Suppressor macrophage (primary cell): Measurements from ENCODE around the gene CPT1B.
A peak's percentile ranks its signal among the peaks of the same experiment; 100 is the strongest.
"Not testable (repeated sequence)": the region's sequence is repeated elsewhere in the genome, so short reads cannot be mapped to it uniquely, and the experiment has no call there.

Source experiments
- DNase-seq, 4 experiments: peaks; one replicate each; pipeline ENCODE4 v3.0.0-alpha.2; 2020 to 2022

The CPT1B gene

DNA sequence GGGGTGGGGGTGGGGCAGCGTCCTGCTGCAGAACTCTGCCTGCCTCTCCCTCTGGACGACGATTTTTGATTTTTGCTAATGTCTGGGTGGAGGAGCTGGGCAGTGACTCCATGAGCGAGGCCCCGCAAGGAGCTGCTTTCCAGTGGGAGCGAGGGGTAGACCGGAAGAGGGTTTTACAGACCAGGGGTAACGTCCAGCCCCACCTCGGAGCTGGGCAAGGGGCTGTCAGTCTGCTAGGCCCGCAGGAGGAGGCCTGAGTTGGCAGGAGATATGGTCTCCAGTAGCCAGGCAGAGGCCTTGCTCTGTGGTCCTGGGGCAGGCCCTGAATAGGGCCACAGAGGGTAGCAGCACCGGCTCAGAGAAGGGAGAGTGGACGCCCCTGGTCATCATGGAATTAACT, 31.4 kb upstream of the CPT1B start:
- DNase-seq: no peak

DNA sequence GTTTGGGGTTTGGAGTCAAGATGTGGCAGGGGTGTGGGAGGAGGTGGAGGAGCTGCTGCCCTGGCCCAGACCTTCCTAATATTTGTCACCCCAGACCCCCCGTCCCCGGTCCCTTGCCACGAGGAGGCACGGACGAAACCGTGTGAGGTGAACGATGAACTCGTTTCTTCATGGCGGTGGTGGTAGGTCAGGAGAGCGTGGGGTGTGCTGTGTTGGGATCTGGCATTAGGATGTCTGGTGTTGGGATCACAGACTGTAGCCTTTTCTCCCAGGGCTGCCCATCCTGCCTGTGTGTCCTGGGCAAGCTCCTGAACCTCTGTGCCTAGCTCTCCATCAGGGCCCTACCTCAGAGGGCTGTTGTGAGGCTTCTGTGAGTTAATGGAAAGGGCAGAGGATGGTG, 30.8 kb upstream of the CPT1B start:
- DNase-seq: no peak

DNA sequence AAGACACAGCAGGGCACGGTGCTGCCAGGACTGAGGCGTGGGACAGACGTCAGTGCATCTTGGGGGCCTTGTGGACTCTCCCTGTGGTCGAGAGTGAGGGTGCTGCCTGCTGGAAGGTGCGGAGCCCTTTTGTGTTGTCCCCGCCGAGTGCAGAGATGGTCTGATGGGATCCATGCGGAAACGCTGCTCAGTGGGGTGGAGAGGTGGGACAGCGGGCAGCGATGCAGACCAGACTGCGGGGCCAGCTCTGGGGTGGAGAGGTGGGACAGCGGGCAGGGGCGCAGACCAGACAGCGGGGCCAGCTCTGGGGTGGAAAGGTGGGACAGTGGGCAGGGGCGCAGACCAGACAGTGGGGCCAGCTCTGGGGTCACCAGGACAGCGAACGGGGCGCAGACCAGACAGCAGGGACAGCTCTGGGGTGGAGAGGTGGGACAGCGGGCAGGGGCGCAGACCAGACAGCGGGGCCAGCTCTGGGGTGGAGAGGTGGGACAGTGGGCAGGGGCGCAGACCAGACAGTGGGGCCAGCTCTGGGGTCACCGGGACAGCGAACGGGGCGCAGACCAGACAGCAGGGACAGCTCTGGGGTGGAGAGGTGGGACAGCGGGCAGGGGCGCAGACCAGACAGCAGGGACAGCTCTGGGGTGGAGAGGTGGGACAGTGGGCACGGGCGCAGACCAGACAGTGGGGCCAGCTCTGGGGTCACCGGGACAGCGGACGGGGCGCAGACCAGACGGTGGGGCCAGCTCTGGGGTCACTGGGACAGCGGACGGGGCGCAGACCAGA, 30.0 kb upstream of the CPT1B start:
- DNase-seq: not testable (repeated sequence)

DNA sequence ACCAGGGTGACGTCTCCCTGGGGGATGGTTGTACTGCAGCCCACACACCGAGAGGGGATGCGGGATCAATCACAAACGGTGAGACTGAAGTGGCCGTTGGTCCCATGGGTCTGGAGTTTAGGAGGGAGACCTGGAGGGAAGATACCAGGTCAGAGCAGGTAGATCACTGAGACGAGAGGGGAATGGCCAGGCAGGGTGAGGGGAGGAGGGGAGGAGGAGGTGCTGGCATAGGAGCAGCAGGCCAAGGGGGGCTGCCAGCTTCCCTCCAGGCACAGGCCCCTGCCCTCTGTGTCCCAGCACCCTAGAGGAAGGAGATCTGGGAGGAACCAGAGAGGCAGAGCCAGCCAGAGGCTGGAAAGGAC, 29.4 kb upstream of the CPT1B start:
- DNase-seq: no peak

DNA sequence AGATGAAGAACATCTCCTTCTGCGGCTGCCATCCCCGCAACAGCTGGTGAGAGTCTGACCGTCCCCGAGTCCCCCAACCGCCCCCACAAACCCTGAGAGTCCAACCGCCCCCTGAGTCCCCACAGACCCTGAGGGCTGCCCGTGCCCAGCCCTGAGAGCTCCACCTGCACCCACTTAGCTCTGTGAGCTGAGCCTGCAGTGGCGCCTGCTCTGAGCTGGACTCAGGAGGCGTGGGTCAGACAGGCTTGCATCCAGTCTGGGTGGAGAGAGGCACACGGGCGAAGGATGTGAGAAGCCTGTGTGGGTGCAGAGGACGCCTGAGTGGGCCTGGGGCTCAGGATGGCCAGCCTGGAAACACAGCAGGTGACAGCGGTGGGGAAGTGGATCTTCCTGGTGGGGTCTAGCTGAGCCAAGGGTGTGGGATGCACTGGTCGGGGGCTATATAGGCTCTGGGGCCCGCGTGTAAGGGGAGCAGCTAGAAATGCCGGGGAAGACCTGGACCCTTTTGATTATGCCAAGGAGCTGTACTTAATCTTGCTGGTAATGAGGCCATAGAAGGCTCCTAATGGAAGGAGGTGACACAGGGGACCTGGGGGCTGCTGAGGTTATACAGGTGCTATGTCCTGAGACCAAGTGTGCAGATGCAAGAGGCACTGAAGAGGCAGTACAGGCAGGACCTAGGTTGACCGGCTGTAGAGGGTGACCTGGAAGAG, 28.9 kb upstream of the CPT1B start:
- DNase-seq: no peak

DNA sequence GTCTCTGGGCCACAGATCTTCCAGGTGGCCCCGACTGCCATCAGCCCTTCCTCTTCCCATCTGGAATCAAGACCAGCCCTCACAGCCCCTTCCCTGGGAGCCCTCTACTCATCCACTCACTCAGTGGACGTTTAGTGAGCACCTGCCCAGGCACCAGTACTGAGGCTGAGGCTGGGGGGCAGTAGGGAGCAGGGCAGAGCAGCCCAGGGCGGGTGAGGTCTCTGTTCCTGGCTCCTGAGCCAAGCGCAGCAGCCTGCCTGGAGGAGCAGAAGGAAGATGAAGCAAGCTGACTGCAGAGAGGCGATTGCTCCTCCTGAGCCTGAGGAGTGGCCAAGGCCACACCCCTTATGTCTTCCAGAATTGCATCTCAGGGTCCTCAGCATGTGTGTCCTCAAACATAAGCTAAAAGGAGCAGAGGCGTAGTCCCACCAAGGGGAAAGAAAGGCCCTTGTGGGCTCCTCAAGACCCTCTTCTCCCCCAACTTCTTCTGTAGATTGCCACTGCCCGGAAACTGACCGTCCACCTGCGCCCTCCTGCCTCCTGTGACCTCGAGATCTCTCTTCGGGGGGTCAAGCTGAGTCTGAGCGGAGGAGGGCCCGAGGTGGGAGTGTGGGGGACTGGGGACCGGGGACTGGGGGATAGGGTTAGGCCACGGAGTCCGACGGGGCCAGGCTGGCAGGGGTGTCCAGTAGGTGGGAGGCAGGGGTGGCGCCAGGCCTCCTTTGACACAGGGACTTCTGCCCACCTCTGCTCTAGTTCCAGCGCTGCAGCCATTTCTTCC, 28.1 kb upstream of the CPT1B start:
- no peak for DNase-seq

DNA sequence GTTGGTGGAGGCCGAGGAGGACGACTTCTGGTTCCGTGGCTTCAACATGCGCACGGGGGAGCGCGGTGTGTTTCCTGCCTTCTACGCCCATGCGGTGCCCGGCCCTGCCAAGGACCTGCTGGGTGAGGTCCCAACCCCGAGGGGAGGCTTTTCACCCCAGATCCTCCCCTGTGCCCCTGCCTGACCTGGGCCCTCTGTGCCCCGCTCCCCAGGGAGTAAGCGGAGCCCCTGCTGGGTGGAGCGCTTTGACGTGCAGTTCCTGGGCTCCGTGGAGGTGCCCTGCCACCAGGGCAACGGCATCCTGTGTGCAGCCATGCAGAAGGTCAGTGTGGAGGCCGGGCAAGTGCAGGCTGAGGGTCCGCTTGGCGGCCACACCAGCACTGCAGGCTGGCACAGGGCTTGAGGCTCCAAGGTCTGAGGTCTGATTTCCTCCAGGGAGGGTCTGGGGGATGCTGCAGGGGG, 27.4 kb upstream of the CPT1B start:
- DNase-seq: no peak

DNA sequence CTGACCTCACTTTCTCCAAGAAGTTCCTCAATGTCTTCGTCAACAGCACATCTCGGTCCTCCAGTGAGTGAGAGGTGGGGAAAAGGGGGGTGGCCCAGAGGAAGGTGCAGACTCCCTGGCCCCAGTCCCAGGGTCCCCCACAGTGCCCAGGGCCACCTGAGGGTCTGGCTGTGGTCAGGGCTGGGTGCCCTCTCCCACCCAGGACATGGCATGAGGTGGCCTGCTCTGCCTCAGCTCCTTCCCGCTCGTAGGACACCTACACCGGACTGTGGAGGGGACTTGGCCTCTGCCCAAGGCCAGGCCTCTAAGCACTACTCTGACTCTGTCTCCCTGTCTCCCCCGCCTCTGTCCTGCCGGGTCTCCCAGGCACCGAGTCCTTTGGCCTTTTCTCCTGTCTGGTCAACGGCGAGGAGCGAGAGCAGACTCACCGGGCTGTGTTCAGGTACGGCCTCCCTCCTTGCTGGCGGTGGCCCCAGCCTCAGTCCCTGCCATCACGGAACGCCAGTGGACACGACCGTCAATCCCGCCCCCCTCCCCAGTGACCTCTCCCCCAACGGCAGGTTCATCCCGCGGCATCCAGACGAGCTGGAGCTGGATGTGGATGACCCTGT, 26.9 kb upstream of the CPT1B start:
- no peak for DNase-seq

DNA sequence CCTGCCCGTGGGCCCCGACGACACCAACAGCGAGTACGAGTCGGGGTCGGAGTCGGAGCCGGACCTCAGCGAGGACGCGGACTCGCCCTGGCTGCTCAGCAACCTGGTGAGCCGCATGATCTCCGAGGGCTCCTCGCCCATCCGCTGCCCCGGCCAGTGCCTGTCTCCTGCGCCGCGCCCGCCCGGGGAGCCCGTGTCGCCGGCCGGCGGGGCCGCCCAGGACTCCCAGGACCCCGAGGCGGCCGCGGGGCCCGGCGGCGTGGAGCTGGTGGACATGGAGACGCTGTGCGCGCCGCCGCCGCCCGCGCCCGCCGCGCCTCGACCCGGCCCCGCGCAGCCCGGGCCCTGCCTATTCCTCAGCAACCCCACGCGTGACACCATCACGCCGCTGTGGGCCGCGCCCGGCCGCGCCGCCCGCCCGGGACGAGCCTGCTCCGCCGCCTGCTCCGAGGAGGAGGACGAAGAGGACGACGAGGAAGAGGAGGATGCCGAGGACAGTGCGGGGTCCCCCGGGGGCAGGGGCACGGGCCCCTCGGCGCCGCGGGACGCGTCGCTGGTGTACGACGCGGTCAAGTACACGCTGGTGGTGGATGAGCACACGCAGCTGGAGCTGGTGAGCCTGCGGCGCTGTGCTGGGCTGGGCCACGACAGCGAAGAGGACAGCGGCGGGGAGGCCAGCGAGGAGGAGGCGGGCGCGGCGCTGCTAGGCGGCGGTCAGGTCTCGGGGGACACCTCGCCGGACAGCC, 26.2 kb upstream of the CPT1B start:
- DNase-seq: no peak

DNA sequence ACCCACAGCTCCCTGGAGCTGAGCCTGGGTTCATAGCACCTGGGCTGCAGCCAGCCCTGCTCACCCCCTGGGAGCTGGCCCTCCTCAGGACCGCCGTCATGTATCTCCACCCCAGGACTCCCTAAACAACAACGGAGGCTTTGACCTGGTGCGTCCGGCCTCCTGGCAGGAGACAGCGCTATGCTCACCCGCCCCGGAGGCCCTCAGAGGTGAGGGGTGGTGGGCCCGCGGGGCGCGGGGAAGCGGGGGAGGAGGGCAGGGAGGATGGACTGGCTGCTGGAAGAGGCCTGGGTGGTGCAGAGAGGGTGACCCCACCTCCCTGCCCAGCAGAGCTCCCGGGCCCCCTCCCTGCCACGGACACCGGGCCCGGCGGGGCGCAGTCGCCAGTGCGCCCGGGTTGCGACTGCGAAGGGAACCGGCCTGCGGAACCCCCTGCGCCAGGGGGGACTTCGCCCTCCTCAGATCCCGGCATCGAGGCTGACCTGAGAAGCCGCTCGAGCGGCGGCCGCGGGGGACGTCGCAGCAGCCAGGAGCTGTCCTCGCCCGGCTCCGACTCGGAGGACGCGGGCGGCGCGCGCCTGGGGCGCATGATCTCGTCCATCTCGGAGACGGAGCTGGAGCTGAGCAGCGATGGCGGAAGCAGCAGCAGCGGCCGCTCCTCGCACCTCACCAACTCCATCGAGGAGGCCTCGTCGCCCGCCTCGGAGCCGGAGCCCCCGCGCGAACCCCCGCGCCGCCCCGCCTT, 25.5 kb upstream of the CPT1B start:
- DNase-seq: peak in 1 of 4 experiments; percentile 44

DNA sequence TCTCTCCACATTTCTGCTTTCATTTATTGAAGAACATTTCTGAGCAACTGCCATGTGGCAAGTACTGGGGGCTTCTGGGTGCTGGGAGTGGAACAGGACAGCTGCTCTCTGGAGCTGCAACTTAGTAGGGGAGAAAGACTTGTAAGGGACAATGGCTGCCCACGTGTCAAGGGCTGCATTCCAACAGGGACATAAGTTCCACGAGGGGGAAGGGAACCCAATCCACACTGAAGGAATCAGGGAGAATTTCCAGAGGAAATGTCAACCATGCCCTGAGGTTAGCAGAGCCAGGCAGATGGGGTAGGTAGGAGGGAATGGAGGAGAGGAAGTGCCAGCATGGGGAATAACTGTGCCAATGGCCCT, 24.1 kb upstream of the CPT1B start:
- DNase-seq: no peak

DNA sequence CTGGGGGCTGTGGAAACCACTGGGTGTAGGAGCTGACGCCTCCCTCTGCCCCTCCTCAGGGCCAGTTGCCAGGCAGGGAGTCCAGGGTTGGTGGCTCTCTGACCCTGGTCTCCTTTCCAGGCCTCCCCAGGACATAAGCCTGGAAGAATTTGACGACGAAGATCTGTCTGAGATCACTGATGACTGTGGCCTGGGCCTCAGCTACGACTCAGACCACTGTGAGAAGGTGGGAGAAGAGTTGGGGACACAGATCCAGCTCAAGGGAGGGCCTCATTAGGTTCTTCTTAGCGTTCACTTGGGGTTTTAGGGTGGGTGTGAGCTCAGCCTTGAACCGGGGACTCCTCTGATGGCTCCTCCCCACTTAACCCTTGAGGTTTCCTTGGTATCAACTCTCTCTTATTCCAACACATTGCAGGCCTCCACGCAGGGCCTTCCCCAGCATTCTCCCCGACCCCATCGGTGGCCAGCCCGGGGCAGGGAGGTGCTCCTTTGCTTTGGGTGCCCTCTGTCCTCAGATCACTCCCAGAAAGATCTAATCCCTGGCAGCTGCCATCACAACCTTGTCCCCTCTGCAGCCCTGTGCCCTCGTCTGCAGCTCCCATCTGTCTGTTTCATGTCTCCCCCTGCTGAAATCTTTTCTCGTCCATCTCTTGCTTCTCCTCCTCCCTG, 23.6 kb upstream of the CPT1B start:
- DNase-seq: no peak

DNA sequence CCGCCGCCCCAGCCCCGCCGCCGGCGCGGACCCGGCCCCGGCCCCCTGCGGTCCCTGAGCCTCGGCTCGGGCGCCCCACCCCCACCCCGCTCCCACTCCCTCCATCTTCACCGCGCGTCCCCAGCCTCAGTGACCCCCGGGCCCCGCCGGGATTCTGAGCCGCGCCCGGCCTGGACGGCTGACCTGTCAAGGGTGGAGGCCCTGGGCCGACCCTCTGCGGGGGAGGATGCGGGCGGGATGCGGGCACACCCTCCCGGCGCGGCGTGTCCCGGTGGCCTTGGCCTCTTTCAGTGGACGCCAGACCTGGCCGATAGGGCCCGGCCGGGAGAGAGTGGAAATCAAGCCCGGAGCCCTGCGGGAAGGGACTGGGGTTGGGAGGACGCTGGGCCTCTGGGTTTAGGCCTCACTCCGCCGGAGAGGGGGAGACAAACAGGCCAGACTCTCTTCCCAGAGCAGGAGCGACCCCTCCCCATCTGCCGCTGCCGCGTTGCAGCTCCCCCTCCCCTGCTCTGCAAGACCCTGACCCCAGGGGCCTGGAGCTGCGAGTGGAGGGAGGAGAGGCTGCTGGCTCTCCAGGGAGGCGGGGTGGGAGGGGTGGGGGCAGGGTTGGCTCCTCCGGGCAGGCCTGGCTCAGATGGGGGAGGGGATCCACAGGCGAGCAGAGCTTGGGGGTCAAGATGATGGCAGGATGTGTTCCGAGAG, 22.9 kb upstream of the CPT1B start:
- DNase-seq: no peak

DNA sequence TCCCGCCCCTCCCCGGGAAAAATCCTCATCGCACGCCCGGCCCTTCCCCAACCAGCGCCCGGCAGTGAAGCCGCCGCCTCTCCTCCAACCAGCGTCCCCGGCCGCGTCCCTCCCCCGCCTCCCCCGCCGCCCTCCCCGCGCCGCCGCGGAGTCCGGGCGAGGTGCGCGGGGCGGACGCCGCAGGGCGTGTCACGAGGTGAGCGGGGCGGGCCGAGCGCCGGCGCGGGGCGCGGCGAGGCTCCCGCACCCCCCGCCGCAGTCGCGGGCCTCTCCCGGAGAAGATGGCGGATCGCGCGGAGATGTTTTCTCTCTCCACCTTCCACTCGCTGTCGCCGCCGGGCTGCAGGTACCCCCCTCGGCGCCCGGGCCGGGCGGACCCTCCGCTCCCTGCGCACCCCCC, 22.3 kb upstream of the CPT1B start, which contains the start of gene MAPK8IP2:
Gene MAPK8IP2 (plus strand): TSS at position 256 of the 400 bp plus-strand sequence. CDS start 26 bp downstream, at position 282.
- no peak for DNase-seq

DNA sequence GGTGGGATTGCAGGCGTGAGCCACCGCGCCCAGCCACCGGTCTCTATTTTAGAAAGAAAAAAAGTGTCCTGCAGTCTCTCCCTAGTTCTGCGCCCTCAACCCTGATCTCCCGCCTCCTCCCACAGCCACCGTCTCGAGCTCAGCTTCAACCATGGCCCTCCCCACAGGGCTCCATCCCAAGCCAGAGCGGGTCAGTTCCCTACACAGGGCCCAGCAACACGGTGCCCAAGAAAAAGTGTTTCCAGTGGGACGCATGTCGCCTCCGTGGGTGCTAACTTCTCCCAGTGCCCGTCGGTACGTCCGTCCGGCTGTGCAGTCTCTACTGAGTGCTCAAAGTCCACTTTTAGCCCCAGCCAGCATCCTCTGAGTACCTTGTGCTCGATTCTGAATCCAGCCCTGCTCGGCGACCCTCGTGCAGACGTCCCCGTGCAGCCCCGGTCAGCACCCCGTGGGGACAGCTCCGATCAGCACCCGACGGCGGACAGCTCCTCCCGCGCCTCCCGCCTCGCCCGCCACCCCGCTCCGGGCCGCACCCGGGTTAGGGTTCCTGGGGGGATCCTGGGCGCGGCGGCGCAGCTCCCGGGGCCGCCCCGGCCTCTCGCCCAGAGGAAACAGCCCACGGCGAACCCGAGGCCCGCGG, 21.7 kb upstream of the CPT1B start:
- DNase-seq: peak; percentile 50 to 78 (median 61)

DNA sequence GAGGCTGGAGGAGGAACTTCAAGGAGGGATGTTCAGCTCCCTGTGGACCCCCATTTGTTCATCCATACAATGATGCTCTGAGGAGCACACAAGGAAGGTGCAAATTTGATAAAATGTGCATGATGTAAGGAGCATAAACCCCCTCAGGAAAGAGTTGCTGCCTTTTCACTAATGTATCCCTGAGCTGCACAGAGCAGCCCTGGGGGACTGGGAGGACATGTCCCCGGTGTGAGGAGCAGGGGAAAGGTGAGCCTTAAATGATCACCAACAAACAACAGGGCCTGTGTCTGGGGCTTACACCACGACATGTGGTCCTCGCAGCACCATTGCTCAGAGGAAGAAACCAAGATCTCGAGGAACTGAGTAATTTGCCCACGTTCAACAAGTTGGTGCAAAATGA, 18.9 kb upstream of the CPT1B start:
- DNase-seq: no peak

DNA sequence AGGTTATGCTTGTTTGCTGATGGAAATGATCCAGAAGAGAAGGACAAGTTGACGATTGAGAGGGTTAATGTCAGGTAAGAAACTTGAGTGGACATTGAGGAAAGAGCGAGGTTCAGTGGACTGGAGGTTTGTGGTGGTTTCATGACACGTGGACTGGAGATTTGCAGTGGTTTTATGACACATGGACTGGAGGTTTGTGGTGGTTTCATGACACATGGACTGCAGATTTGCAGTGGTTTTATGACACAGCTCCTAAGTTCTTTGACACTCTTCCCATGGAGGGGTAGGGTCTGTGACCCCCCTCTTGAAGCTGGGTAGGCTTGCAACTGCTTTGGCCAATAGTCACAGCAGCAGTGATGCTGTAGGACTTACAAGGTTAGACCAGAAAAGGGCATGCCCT, 17.0 kb upstream of the CPT1B start:
- no peak for DNase-seq

DNA sequence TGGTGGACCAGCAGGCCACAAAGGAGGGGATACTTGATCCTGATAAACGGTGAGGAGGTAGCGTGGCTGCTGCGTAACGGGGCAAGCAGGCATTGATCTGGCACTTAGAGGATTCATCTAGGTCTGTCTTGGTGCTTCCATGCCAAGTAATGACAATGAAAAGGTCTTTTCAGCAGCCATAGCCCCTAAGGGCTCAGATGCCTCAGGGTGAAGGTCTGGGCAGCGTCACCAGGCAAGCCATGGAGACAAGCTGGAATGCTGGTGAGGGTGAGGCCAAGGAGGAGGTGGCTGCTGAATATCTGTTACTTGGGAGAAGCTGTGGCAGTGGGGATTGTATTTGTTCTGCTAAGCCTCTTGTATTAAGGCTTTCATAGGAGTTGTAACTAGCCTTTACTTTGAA, 9.2 kb upstream of the CPT1B start:
- no peak for DNase-seq

DNA sequence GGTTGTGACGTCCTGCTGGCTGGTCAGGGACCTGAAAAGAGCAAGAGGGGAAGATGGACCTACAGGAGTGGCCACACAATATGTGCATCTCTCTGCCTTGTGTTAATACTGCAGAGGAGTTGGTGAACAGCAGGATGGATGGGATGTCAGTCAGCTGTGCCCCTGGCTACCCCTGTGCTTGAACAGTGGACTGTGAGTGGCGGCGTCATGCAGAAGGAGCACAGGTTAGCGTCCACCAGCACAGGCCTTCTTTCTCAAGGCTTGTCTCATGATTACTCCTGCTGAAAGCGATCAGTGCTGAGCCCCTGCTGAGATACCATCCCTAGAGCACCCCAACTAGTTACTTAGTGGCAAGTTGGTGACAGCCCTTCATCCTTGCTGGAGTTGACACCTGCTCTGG, 8.2 kb upstream of the CPT1B start:
- DNase-seq: no peak

DNA sequence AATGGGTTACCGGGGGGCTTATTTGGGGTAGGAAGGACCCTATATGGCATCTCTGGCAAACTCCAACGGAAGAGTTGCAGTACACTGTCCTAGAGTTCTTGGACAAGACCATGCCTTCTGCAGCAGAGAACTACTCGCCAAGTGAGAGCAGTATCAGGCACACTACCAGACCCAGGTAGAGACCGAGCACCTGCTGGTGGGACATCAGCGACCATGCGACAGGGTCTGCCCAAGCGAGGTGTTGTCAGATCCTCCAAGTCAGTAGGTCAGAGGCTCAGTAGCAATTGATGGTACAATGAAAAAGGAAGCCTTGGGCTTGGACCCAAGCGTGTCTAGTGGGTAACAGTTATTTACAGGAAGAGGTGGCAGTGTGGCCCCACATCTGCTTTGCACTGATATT, 7.6 kb upstream of the CPT1B start:
- DNase-seq: no peak
